GM12878 (cell line): ENCODE data around the gene IQCK. TPM values are rescaled to one million over a fixed set of nuclear protein-coding genes. Genes with fewer than 3 reads are reported as not detected.

Source experiments
- ATAC-seq: fragments of 200-7000 bp; cut with Tn5 transposase; 3 replicates; pipeline ENCODE4 v1.9.1; 2020; ENCODE audit warnings: mild to moderate bottlenecking, moderate library complexity
- BruUV-seq: library from RNA; stranded (reverse); fragments of 400-500 nt; replicated peaks from 2 replicates; lab custom pipeline; 2021; lab: Mats Ljungman, UMichigan
- CTCF ChIA-PET: fragments of 300-600 bp; sonication (Branson Sonifier 250); formaldehyde crosslinking; extraction: SDS; loops from one replicate; lab custom pipeline; 2021; ENCODE audit warnings: inconsistent platforms; lab: Yijun Ruan, JAX
- POLR2A ChIA-PET: fragments of 350-600 bp; formaldehyde crosslinking; extraction: SDS; loops from one replicate; lab custom pipeline; 2021; ENCODE audit warnings: inconsistent platforms; lab: Charles Lee
- RAD21 ChIA-PET: fragments of 300-600 bp; sonication (Branson Sonifier 250); formaldehyde crosslinking; loops from one replicate; lab custom pipeline; 2023; ENCODE audit warnings: antibody characterized with exemption; ENCODE audit not compliant: unreplicated experiment; lab: Charles Lee
- SMC1A ChIA-PET: fragments of 300-600 bp; sonication (Branson Sonifier 250); formaldehyde crosslinking; loops from one replicate; lab custom pipeline; 2023; ENCODE audit not compliant: unreplicated experiment, uncharacterized antibody; lab: Charles Lee
- DNase-seq: peaks from one replicate; pipeline ENCODE4 v3.0.0-alpha.2; 2011; ENCODE audit warnings: low read depth, low spot score
- FAIRE-seq: peaks from 3 replicates; lab custom pipeline; 2011; peaks lifted over from hg19 to GRCh38; lab: Jason Lieb, UNC
- H2AFZ ChIP-seq: 2 replicates; pipeline ENCODE4 v1.6.0; 2011; ENCODE audit warnings: low read depth, low read length, control low read depth; ENCODE audit not compliant: control insufficient read depth
- H3K27ac ChIP-seq: 2 replicates; pipeline ENCODE4 v1.5.1; 2011; ENCODE audit warnings: control low read depth; ENCODE audit not compliant: control insufficient read depth, insufficient read depth
- H3K27me3 ChIP-seq, 2 experiments: replicated peaks in 1 of 2; 2 replicates each; pipeline versions ENCODE4 v1.6.0 to v1.6.1; 2011; ENCODE audit warnings: low read length in 1 of 2; ENCODE audit not compliant: control insufficient read depth in 2 of 2, insufficient read depth in 2 of 2
- H3K36me3 ChIP-seq, 2 experiments: 2 replicates each; pipeline ENCODE4 v1.5.1; 2011; ENCODE audit warnings: low read length in 1 of 2; ENCODE audit not compliant: control insufficient read depth in 2 of 2, insufficient read depth in 2 of 2
- H3K4me1 ChIP-seq: 2 replicates; pipeline ENCODE4 v1.6.1; 2011; ENCODE audit warnings: mild to moderate bottlenecking, low read length, moderate library complexity, mixed read lengths; ENCODE audit not compliant: control insufficient read depth, insufficient read depth
- H3K4me2 ChIP-seq: 2 replicates; pipeline ENCODE4 v1.6.0; 2011; ENCODE audit warnings: control low read depth; ENCODE audit not compliant: control insufficient read depth, insufficient read depth
- H3K4me3 ChIP-seq: fragments of 200-600 bp; sonication (generic); 2 replicates; pipeline ENCODE4 v1.5.1; 2016
- H3K79me2 ChIP-seq: 2 replicates; pipeline ENCODE4 v1.6.0; 2011; ENCODE audit warnings: low read length; ENCODE audit not compliant: control insufficient read depth, insufficient read depth
- H3K9ac ChIP-seq: 2 replicates; pipeline ENCODE4 v1.8.0; 2011; ENCODE audit warnings: low read length, control low read depth, mixed read lengths; ENCODE audit not compliant: control insufficient read depth, insufficient read depth
- H3K9me3 ChIP-seq: replicated peaks from 3 replicates; pipeline ENCODE4 v1.5.1; 2011; ENCODE audit warnings: mild to moderate bottlenecking, low read length; ENCODE audit not compliant: control insufficient read depth, insufficient read depth
- H4K20me1 ChIP-seq: 2 replicates; pipeline ENCODE4 v1.6.0; 2011; ENCODE audit not compliant: control insufficient read depth, insufficient read depth
- BCLAF1 ChIP-seq: fragments of 450-650 bp; IDR thresholded peaks from 2 replicates; pipeline ENCODE4 v1.6.1; 2017; ENCODE audit warnings: antibody characterized with exemption, mild to moderate bottlenecking, moderate library complexity
- BRCA1 ChIP-seq: IDR thresholded peaks from 2 replicates; pipeline ENCODE4 v1.6.1; 2011; ENCODE audit warnings: low read depth, low read length, improper control_type of control experiment
- CREB1 ChIP-seq: IDR thresholded peaks from 2 replicates; pipeline ENCODE4 v1.6.1; 2012; ENCODE audit warnings: low read depth, mild to moderate bottlenecking, inconsistent platforms
- EED ChIP-seq: sonication (generic); IDR thresholded peaks from 2 replicates; pipeline ENCODE4 v1.6.1; 2016; ENCODE audit warnings: antibody characterized with exemption, low read depth
- FOS ChIP-seq: IDR thresholded peaks from 3 replicates; pipeline ENCODE4 v1.6.1; 2011; ENCODE audit warnings: borderline replicate concordance; ENCODE audit not compliant: insufficient read length; ENCODE audit errors: extremely low read depth
- HDGF ChIP-seq: fragments of 450-650 bp; IDR thresholded peaks from 2 replicates; pipeline ENCODE4 v1.6.1; 2016; ENCODE audit warnings: antibody characterized with exemption
- IKZF2 ChIP-seq, 2 experiments: fragments of 450-650 bp; IDR thresholded peaks; 2 replicates each; pipeline ENCODE4 v1.6.1; 2017; ENCODE audit warnings: mild to moderate bottlenecking in 2 of 2, moderate library complexity in 2 of 2
- IRF3 ChIP-seq: fragments of 450-650 bp; IDR thresholded peaks from 2 replicates; pipeline ENCODE4 v1.6.1; 2014; ENCODE audit warnings: mild to moderate bottlenecking
- MEF2B ChIP-seq: fragments of 450-650 bp; IDR thresholded peaks from 2 replicates; pipeline ENCODE4 v1.6.1; 2018; ENCODE audit warnings: mild to moderate bottlenecking, moderate library complexity; ENCODE audit not compliant: partially characterized antibody, poor library complexity, severe bottlenecking
- NBN ChIP-seq: fragments of 450-650 bp; IDR thresholded peaks from 2 replicates; pipeline ENCODE4 v1.6.1; 2016
- NFYB ChIP-seq: IDR thresholded peaks from 2 replicates; pipeline ENCODE4 v1.6.1; 2011; ENCODE audit warnings: low read depth, mild to moderate bottlenecking, low read length, improper control_type of control experiment, moderate library complexity; ENCODE audit not compliant: insufficient read depth
- PAX5 ChIP-seq: IDR thresholded peaks from 2 replicates; pipeline ENCODE4 v1.6.1; 2011; ENCODE audit warnings: low read depth, low read length, borderline replicate concordance
- SREBF2 ChIP-seq: IDR thresholded peaks from 2 replicates; pipeline ENCODE4 v1.6.1; 2012; ENCODE audit warnings: mild to moderate bottlenecking, low read length
- TAF1 ChIP-seq: IDR thresholded peaks from 2 replicates; pipeline ENCODE4 v1.6.1; 2011; ENCODE audit warnings: mild to moderate bottlenecking, low read depth, low read length, borderline replicate concordance
- TBL1XR1 ChIP-seq: IDR thresholded peaks from 2 replicates; pipeline ENCODE4 v1.6.1; 2012; ENCODE audit warnings: low read depth, low read length, improper control_type of control experiment
- WRNIP1 ChIP-seq: IDR thresholded peaks from 2 replicates; pipeline ENCODE4 v1.6.1; 2011; ENCODE audit warnings: low read depth, low read length, improper control_type of control experiment, borderline replicate concordance
- WGBS: methylation state at CpG from one replicate; pipeline ENCODE4 v1.1.6; 2016; ENCODE audit warnings: low lambda C conversion rate; ENCODE audit not compliant: insufficient replicate concordance, insufficient coverage; ENCODE audit errors: missing lambda C conversion rate; 5-methylcytosine and 5-hydroxymethylcytosine counted together
- in situ Hi-C: fragments of 300-500 bp; cut with MboI; formaldehyde crosslinking; loops from 9 replicates; pipeline ENCODE4 v1.14.3; 2018; ENCODE audit warnings: mixed read lengths
- intact Hi-C: fragments of 100-400 bp; cut with micrococcal nuclease; formaldehyde crosslinking; loops from one replicate; pipeline ENCODE4 v1.14.2; 2022; ENCODE audit not compliant: unreplicated experiment
- polyA plus RNA-seq, 11 experiments: library from polyadenylated mRNA; depleted of rRNA in 4 of 11; unstranded in 6 of 11; stranded (reverse) in 5 of 11; fragments of >200 nt; fragmentation: Nextera tagmentation in 4 of 11; fragmentation: Illumina TruSeq in 1 of 11; extraction: Ambion mirVana in 4 of 11; extraction: Trizol in 1 of 11; gene quantifications; 1 replicate in 1 of 11; 2 replicates in 10 of 11; pipeline versions ENCODE4 v1.2.1 to v1.2.3, GENCODE V29; 2011 to 2016; ENCODE audit warnings: inconsistent platforms in 2 of 11, missing spikeins in 2 of 11, low read depth in 1 of 11
- total RNA-seq, 4 experiments: library from RNA; depleted of rRNA in 3 of 4; stranded (reverse); fragments of >200 nt in 3 of 4; fragmentation: Illumina TruSeq in 1 of 4; extraction: Trizol in 1 of 4; gene quantifications; 2 replicates each; pipeline versions ENCODE4 v1.2.1 to v1.2.3, GENCODE V29; 2013 to 2021

The IQCK gene
- total and polyA plus RNA-seq, 10 of the 15 experiments (the other 5 are each of a cell fraction or from before 2014, with no cell fraction given) = 1.0 to 4.2 (median 2.4) TPM

GRCh38 chr16:19886073-19886941, 168.2 kb downstream of the IQCK start (continued):
- TF ChIP-seq IRF3 (no peak), MEF2B (no peak), SREBF2 (no peak), NBN (no peak), WRNIP1 (peak; percentile 70; the same call in 1 of the 2 replicates), BRCA1 (no peak), PAX5 (no peak)

GRCh38 chr16:19888834-19889233, 170.8 kb downstream of the IQCK start:
- Histone ChIP-seq H4K20me1 (no peaks in the 10 kb centered on the region), H3K4me2 (no peak overlapping the region), H3K9ac (no peak overlapping the region), H3K36me3 (no peaks in the 10 kb centered on the region), H2AFZ (no peak overlapping the region), H3K9me3 (no peaks in the 10 kb centered on the region; the same call in 2 of the 3 replicates), H3K27ac (no peak overlapping the region), H3K4me3 (no peak overlapping the region), H3K4me1 (no peaks in the 10 kb centered on the region), H3K79me2 (no peaks in the 10 kb centered on the region), H3K27me3 (peaks cover 4% of the 10 kb centered on the region in 2 experiments; a peak in 3 of 4 replicates)
- WGBS = 12% methylated on average over 3 of the region's 3 CpGs
- intact Hi-C loops = no loop called here
- ChIA-PET POLR2A (no interaction called here), RAD21 (interaction anchor here (1.1 kb wide), 1 partner anchor 327 kb away, joined by 3 read pairs; no protein-coding TSS in a partner anchor), SMC1A (interaction anchor here (0.9 to 4.3 kb wide), 3 partner anchors 9 to 332 kb away, joined by 3 to 61 read pairs (median 3); no protein-coding TSS in a partner anchor), CTCF (interaction anchor here (0.8 to 6.6 kb wide), 2 partner anchors 156 to 289 kb away, joined by 3 to 149 read pairs; no protein-coding TSS in a partner anchor)
- ATAC-seq (no peak), DNase-seq (no peak), FAIRE-seq (no peak)
- in situ Hi-C loops = loop anchor here (5.0 kb wide), 2 partner anchors 287 to 332 kb away; partner anchors contain the start of gene VPS35L
- BruUV-seq = no TSS peak
- TF ChIP-seq BCLAF1 (no peak), HDGF (no peak), NFYB (no peak), CREB1 (no peak), EED (no peak), FOS (no peak), TAF1 (no peak), IKZF2 (IDR thresholded peaks at IDR 0.05) (no peak), TBL1XR1 (no peak)
